Frontal cortex (tissue), 4 donors: ENCODE measurements around the gene XPNPEP1. TPM values are rescaled to one million over a fixed set of nuclear protein-coding genes. Genes with fewer than 3 reads are reported as not detected.

Experiments
- DNase-seq, 2 donors: peaks; one replicate each; pipeline ENCODE4 v3.0.0; 2012; ENCODE audit warnings: low spot score in 2 of 2
- FAIRE-seq: peaks from 2 replicates; lab custom pipeline; 2012; peaks lifted over from hg19 to GRCh38; lab: Jason Lieb, UNC
- small RNA-seq: library from RNA; depleted of rRNA; stranded (forward); fragments of <200 nt; gene quantifications from one replicate; pipeline ENCODE3, GENCODE V24; 2014
- total RNA-seq: library from RNA; depleted of rRNA; stranded (reverse); fragments of >200 nt; gene quantifications from one replicate; pipeline ENCODE4 v1.2.3, GENCODE V29; 2014
- donor health status: control.
- donor health status: control.
- donor health status: control.

XPNPEP1 gene
- total RNA-seq, 1 donor from 2014 or later: 79.9 TPM

DNA sequence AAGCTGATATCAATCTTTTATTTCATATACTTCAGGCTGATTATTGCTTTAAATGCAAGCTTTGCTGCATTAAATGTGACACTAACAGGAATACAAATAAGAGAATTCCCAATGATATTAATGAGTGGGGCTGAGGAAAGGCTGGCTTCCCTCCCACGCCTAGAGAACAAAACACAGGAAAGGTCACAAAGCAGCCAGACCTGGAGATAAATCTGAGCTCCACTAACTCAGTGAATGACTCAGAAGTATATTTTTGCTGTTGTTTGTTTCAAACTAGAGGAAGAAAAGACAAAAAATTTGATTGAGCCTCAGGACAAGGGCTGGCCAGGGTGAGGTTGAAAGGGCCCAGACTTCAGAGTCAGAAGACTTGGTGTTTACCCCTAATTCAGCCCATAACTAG is 88.1 kb downstream of the XPNPEP1 start:
- DNase-seq (no peak), FAIRE-seq (no peak)

DNA sequence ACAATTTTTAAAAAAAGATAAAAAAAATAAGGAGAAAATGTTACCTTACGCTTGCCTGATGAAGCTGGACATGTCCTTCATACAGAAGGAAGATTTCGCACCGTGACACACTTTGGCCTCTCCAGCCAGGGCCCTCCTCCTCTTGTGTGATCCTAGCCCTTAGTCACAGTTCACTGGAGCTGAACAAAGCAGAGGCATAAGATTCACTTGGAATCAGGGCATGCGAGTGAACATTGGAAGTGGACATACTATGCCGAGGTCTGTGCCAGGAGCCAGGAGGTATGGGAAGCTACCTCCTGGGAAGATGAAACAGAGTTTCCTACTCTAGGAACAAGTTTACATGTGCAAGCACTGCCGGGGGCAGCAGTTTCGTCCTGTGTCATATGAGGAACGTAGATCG is 91.5 kb downstream of the XPNPEP1 start:
- no peak for FAIRE-seq
- DNase-seq: no peak

DNA sequence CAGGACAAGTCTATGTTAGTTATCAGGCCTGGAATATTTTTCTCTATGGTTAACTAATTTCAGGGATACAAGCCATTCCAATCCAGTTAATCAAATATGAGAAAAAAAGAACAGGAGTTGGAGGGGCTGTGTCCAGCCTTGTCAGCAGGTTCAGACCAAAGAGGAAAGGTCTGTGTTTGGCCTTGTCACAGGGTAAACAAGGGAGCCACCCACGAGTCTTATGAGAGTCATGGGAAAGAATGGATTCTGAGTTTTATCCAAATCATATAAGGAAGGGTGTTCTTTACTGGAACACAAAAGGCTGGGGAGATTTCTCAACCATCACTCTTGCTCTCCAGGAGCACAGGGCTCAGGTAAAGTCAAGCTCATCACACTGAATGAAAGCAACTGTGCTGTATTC is 99.1 kb downstream of the XPNPEP1 start:
- no peak for FAIRE-seq
- DNase-seq: no peak

DNA sequence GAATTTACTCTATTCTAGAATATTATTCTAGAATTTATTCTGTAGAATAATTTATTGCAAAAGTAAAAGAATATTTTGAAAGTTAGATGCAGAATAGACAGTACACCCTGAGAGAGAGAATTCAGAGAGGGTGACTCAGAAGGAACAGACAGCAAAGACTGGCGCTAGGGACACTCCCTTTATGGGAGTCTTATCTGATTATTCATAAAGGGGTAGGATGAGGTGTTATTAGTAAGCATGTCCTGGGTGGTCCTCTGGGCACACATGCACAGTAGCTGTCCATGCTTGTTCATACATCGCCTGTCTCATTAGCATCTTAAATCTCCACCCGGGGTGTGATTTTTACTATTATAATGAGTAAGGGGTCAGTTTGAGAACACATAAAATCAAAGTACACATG is 100.1 kb downstream of the XPNPEP1 start:
- FAIRE-seq: no peak
- DNase-seq: no peak

DNA sequence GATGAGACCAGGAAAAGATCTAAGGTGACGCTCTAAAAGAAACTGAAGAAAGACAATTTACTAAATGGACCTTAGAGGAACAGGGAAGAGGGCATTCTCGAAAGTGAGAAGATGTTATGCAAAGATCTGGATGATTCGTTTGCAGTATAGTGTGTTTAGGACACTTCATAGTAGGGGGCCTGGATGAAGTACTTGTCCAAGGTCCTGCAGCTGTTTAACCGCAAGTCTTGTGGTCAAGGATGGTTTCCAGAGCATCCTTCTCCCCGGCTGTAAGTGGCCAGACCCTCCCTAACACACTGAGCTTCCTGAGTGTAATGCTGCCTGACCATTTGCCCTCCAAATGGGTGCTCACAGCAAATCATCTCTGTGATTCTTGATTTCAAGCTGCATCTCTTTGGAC is 101.6 kb downstream of the XPNPEP1 start:
- no peak for FAIRE-seq
- no peak for DNase-seq

DNA sequence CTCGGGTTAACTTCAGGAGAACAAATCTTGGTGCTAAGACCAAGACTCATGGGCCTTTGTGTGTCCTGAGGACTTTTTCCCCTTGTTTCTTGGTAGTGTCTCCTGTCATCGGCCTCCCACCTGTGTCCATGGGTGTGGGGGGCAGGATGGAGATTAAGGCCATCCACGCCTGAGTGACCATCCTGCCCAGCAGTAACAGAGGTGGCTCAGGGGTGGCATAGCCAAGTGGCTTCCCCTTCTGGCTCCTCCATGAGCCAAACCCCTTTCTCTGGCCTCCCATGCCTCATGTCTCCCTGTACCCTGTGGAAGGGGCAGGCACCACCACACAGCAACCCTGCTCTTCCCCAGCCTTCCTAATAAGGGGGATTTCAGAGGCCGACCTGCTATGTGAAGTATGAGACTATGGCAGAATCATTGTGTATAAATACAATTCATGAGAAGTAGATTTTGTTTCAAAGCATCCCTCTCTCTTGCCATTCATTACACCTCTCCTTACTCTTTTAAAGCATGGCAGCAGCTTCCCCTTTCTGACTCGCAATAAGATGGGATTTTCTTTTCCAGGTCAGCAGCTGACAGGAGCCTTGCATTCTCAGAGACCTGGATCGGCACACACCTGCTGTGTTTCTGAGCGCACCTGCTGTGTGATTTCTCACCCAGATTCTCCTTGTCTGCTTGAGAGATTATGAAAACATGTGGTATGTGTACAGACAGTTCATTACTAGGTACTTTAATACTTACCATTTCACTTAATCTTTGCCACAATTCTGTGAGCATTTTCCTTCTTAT is 102.5 kb downstream of the XPNPEP1 start:
- no peak for DNase-seq
- no peak for FAIRE-seq

DNA sequence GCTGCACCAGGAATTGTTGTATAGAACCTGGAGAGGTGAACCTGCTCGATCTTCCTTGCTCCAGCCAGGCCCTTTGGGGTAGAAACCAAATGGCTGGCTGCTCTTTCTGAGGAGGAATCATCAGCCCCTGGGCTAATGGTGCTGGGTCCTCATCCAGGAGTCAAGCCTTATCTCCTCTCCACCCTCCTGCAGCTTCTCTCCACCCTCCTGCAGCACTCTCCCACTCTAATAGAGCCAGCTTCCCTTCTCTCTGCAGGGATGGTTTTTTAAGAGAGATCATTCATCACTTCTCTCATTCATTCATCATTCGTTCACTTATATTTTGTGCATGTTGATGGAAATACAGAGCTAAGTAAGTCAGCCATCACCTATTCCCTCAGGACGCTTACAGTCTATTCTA is 103.5 kb downstream of the XPNPEP1 start:
- FAIRE-seq (no peak), DNase-seq (no peak)

Small RNAs within 50 kb of the gene (small RNA-seq; reads per million reads assigned to genes)
- not detected for gene RNU4-5P

Other genes with a start within 250 kb of the XPNPEP1 start
- 78.7 TPM for gene ADD3, start 84.5 kb upstream of the XPNPEP1 start, total RNA-seq